HG03558 (cell line): Measurements from ENCODE around the gene PEX11G.
"Not testable (repeated sequence)": the region's sequence is repeated elsewhere in the genome, so short reads cannot be mapped to it uniquely, and the experiment has no call there.

Experiments used
- ATAC-seq: cut with Tn5 transposase; IDR thresholded peaks from one replicate; pipeline ENCODE4 v1.9.1; 2021; ENCODE audit warnings: moderate number of reproducible peaks; ENCODE audit not compliant: unreplicated experiment; ENCODE audit errors: extremely low read depth

The PEX11G gene

GRCh38 chr19:7470540-7471305 is 18.1 kb downstream of the PEX11G start:
- ATAC-seq = no peak

- no peak for ATAC-seq
Observed at GRCh38 chr19:7469669-7470285, 19.1 kb downstream of the PEX11G start.

GRCh38 chr19:7468840-7469239 is 20.0 kb downstream of the PEX11G start:
- ATAC-seq = no peak

GRCh38 chr19:7467009-7467989 is 21.5 kb downstream of the PEX11G start:
- no peak for ATAC-seq

GRCh38 chr19:7463575-7463974 is 25.3 kb downstream of the PEX11G start:
- no peak for ATAC-seq

GRCh38 chr19:7461841-7462629 is 26.8 kb downstream of the PEX11G start:
- no peak for ATAC-seq

- no peak for ATAC-seq
Observed at GRCh38 chr19:7460562-7460966, 28.3 kb downstream of the PEX11G start.

- ATAC-seq = no peak
Observed at GRCh38 chr19:7459773-7460172, 29.1 kb downstream of the PEX11G start.

- no peak for ATAC-seq
Observed at GRCh38 chr19:7458675-7459074, 30.2 kb downstream of the PEX11G start.

GRCh38 chr19:7456964-7457541 is 31.8 kb downstream of the PEX11G start:
- ATAC-seq = no peak

- ATAC-seq = no peak
Observed at GRCh38 chr19:7455600-7456296, 33.1 kb downstream of the PEX11G start.

- ATAC-seq = no peak
Observed at GRCh38 chr19:7454998-7455397, 33.8 kb downstream of the PEX11G start.

- no peak for ATAC-seq
Observed at GRCh38 chr19:7450243-7451223, 38.3 kb downstream of the PEX11G start.

- ATAC-seq = not testable (repeated sequence)
Observed at GRCh38 chr19:7449391-7450070, 39.3 kb downstream of the PEX11G start.

GRCh38 chr19:7447648-7448047 is 41.2 kb downstream of the PEX11G start:
- no peak for ATAC-seq

- ATAC-seq = no peak
Observed at GRCh38 chr19:7445104-7445503, 43.7 kb downstream of the PEX11G start.

GRCh38 chr19:7444042-7444441 is 44.8 kb downstream of the PEX11G start:
- no peak for ATAC-seq
